Measurements from ENCODE around the gene COQ4. TPM values are rescaled to one million over a fixed set of nuclear protein-coding genes. Genes with fewer than 3 reads are reported as not detected.
A peak's percentile ranks its signal among the peaks of the same experiment; 100 is the strongest.

Gene COQ4
- total and polyA plus RNA-seq, 7 donors: 20.0 to 60.9 (median 26.8) TPM

DNA sequence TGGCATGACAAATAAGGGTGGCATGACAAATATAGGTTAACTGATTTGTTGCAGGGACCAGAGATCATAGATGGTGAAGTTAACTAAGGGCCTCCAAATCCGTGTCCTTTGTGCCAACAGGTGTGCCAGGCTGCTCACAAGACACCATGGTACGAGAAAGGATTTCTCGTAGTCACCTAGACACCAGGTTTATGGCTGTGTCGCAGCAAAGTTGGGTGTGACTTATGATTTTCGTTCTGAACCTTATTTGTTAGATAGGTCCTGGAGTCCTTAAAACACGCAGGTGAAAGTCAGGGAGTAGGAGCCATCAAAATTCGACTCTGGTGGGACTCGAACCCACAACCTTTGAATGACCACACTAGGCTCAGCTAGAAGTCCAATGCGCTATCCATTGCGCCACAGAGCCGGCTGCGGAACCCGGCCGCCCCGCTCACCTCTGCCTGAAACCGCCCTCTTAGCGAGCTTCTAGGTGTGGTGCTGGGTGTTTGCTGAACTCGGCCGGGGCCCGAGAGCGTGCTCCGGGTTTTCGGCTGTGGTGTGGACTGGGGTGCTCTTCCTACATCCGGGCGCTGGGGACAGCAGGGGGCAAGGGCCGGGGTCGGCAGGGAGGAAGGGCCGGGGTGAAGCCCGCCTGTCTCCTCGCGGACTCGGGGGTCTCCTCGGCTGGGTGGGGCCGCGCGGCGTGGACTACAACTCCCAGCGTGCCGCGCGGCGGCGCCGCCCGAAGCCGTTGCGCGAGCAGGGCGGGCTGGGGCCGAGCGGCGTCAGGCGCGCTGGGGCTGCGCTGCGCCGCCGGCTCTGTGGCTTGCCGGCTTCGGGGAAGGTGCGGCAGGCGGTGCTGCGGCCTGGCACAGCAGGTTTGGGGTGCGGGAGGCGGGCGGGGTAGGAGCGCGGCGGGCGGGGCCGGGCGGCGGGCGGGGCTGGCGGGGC, 17.4 kb downstream of the COQ4 start, which contains the start of gene SLC27A4:
Gene SLC27A4, plus strand, starts transcription at position 767 of the 930 bp plus-strand sequence. CDS start 2,606 bp downstream, outside the sequence.
- H3K27ac ChIP-seq: peak within 1 kb of the TSS; percentile 73
- H3K36me3 ChIP-seq (ENCODE audit: insufficient read depth in 1 of 2, low read depth in 1 of 2): peaks cover 0 to 32% of the 10 kb centered on the region in 2 donors
- WGBS, 3 donors: 6 to 10% (median 8%) methylated on average over 45 to 75 of the region's 75 CpGs
- peaks cover 7% of the 10 kb centered on the region for H3K4me1 ChIP-seq
- DNase-seq (peak; percentile 80 to 83), ATAC-seq (peak; percentile 89 to 93 (median 92))
- TF ChIP-seq, protein P1, sequence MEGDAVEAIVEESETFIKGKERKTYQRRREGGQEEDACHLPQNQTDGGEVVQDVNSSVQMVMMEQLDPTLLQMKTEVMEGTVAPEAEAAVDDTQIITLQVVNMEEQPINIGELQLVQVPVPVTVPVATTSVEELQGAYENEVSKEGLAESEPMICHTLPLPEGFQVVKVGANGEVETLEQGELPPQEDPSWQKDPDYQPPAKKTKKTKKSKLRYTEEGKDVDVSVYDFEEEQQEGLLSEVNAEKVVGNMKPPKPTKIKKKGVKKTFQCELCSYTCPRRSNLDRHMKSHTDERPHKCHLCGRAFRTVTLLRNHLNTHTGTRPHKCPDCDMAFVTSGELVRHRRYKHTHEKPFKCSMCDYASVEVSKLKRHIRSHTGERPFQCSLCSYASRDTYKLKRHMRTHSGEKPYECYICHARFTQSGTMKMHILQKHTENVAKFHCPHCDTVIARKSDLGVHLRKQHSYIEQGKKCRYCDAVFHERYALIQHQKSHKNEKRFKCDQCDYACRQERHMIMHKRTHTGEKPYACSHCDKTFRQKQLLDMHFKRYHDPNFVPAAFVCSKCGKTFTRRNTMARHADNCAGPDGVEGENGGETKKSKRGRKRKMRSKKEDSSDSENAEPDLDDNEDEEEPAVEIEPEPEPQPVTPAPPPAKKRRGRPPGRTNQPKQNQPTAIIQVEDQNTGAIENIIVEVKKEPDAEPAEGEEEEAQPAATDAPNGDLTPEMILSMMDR (IDR thresholded peaks at IDR 0.05): no peak
- H3K9me3 ChIP-seq: no peaks in the 10 kb centered on the region
- intact Hi-C loops (cut with DNase I): loop anchor here (2.0 to 5.0 kb wide), 2 partner anchors 43 to 45 kb away; no protein-coding TSS in a partner anchor
- H3K27me3 ChIP-seq (ENCODE audit: insufficient read depth in 3 of 3, low read length in 2 of 3): no peaks in the 10 kb centered on the region
- H3K4me3 ChIP-seq: peak within 1 kb of the TSS; percentile 95

DNA sequence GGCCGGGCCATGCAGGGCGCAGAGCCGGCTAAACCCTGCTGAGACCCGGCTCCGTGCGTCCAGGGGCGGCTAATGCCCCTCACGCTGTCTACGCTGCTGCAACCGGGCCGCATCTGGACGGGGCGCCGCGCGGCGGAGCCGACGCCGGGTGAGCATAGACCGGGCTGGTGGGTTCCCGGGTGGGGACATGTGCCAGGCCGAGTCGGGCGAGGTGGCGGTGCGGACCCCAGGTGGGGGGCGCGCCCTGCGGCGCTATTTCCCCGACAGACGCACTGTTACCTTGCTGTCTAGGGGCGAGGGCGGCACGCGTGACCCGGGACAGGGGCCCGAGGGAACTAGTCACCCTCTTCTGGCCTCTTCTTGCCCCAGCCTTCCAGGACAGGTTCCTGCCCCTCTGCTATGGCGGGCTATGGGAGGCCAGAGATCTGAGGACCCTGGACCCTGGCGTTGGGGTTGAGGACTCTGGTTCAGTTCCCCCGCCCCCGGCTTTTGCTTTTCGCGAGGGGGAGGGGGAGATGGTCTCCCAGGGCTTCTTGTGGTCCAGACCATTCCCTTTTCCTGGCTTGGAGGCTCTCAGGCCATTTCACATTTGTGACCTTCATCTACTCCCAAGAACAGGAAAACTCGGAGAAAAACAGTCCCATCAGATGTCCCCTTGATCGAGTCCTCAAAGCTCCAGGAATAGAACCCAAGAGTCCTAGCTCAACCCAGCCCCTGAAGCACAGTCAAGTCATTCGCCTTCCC, 18.2 kb downstream of the COQ4 start:
- no peaks in the 10 kb centered on the region for H3K27me3 ChIP-seq (ENCODE audit: insufficient read depth in 3 of 3, low read length in 2 of 3)
- TF ChIP-seq, protein P1 (IDR thresholded peaks at IDR 0.05): no peak
- peak overlapping the region; percentile 73 for H3K27ac ChIP-seq
- H3K36me3 ChIP-seq (ENCODE audit: insufficient read depth in 1 of 2, low read depth in 1 of 2): peaks cover 0 to 40% of the 10 kb centered on the region in 2 donors
- DNase-seq (no peak), ATAC-seq (peak in 3 of 4 donors; percentile 20 to 22 (median 22))
- intact Hi-C loops (cut with DNase I): loop anchor here (2.0 to 5.0 kb wide), 2 partner anchors 44 to 46 kb away; no protein-coding TSS in a partner anchor
- H3K4me3 ChIP-seq: peak overlapping the region; percentile 95
- no peaks in the 10 kb centered on the region for H3K9me3 ChIP-seq
- WGBS, 3 donors: 1 to 2% (median 1%) methylated on average over 38 to 48 of the region's 48 CpGs
- peaks cover 7% of the 10 kb centered on the region for H3K4me1 ChIP-seq

DNA sequence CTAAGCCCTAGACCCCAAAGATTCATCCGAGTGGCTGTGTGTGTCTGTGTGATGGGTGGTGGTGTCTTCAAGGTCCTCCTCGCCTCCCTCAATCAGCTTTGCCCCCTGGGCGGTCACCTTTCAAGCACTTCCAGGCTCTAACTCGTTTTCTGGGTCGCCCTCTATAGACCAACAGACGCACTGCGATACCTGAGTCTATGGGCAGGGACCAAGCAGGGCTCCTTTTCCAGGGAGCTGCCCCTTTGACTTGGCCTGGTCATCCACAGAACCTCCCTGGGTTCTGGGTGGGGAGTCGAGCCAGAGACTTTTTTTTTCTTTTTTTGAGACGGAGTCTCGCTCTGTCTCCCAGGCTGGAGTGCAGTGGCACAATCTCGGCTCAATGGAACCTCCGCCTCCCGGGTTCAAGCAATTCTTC, 18.8 kb downstream of the COQ4 start:
- peak overlapping the region; percentile 95 for H3K4me3 ChIP-seq
- intact Hi-C loops (cut with DNase I): loop anchor here (2.0 to 5.0 kb wide), 2 partner anchors 44 to 47 kb away; no protein-coding TSS in a partner anchor
- H3K27me3 ChIP-seq (ENCODE audit: insufficient read depth in 3 of 3, low read length in 2 of 3): no peaks in the 10 kb centered on the region
- DNase-seq (peak; percentile 55 to 61), ATAC-seq (peak; percentile 63 to 79 (median 73))
- 34 to 39% (median 35%) methylated on average over 13 of the region's 13 CpGs for WGBS, 3 donors
- no peaks in the 10 kb centered on the region for H3K9me3 ChIP-seq
- TF ChIP-seq, protein P1 (IDR thresholded peaks at IDR 0.05): peak; percentile 61
- H3K4me1 ChIP-seq: peaks cover 7% of the 10 kb centered on the region
- peaks cover 0 to 46% of the 10 kb centered on the region in 2 donors for H3K36me3 ChIP-seq (ENCODE audit: insufficient read depth in 1 of 2, low read depth in 1 of 2)
- peak overlapping the region; percentile 73 for H3K27ac ChIP-seq

DNA sequence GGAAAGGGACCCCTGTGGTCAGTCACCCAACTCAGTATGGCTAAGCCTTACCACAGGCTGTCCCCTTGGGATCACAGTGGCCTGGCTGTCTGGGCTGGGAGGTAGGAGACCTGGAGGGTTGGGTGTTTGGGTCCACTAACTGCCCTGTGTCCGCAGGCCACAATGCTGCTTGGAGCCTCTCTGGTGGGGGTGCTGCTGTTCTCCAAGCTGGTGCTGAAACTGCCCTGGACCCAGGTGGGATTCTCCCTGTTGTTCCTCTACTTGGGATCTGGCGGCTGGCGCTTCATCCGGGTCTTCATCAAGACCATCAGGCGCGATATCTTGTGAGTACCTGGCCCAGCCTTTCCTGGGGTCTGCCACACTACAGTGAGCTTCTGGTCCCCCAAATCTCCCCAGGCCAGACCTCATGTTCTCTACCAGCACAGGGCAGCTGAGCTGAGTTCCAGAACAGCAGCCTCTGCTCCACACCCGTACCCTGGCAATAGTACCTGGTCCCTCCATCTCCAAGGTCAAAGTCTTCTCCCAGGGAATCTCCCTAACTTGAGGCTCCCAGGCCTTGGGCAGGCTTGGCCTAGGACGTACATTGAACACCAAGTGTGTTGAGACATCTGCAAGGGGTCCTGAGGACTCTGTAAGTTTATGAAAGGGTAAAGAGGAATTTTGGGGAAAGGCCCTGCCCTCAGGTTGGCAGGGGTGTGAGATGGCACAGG, 20.5 kb downstream of the COQ4 start:
- intact Hi-C loops (cut with DNase I): loop anchor here in 1 of 2 donors (5.0 kb wide), 1 partner anchor 46 kb away; no protein-coding TSS in a partner anchor
- H3K9me3 ChIP-seq: no peaks in the 10 kb centered on the region
- no peak overlapping the region for H3K4me3 ChIP-seq
- WGBS, 3 donors: 92 to 99% (median 96%) methylated on average over 8 of the region's 8 CpGs
- no peaks in the 10 kb centered on the region for H3K27me3 ChIP-seq (ENCODE audit: insufficient read depth in 3 of 3, low read length in 2 of 3)
- no peak overlapping the region for H3K27ac ChIP-seq
- peaks cover 7% of the 10 kb centered on the region for H3K4me1 ChIP-seq
- DNase-seq (no peak), ATAC-seq (no peak)
- peaks cover 0 to 63% of the 10 kb centered on the region in 2 donors for H3K36me3 ChIP-seq (ENCODE audit: insufficient read depth in 1 of 2, low read depth in 1 of 2)
- TF ChIP-seq, protein P1 (IDR thresholded peaks at IDR 0.05): no peak

Measured in psoas muscle (tissue), 8 donors.